K562 (cell line): ENCODE measurements around the gene PARD6B. TPM values are rescaled to one million over a fixed set of nuclear protein-coding genes. Genes with fewer than 3 reads are reported as not detected.

Experiments used
- BCL6 ChIP-seq: fragments of 250-450 bp; sonication (Bioruptor Pico); IDR thresholded peaks from 2 replicates; pipeline ENCODE4 v1.4.0; 2020
- BRD4 ChIP-seq: fragments of 200-600 bp; sonication (generic); IDR thresholded peaks from 2 replicates; pipeline ENCODE4 v1.6.1; 2017; ENCODE audit warnings: inconsistent platforms
- BRD9 ChIP-seq: fragments of 450-650 bp; IDR thresholded peaks from 2 replicates; pipeline ENCODE4 v1.6.1; 2018; ENCODE audit warnings: low read depth; ENCODE audit not compliant: partially characterized antibody
- CBFB ChIP-seq: sonication (generic); formaldehyde crosslinking; IDR thresholded peaks from 2 replicates; pipeline ENCODE4 v1.4.0; 2020; ENCODE audit warnings: mild to moderate bottlenecking, missing genetic modification reagents
- CBX2 ChIP-seq: fragments of 200-600 bp; sonication (generic); IDR thresholded peaks from one replicate; pipeline ENCODE4 v1.6.1; 2012; ENCODE audit warnings: mild to moderate bottlenecking, low read length, inconsistent platforms; ENCODE audit not compliant: insufficient read depth, poor library complexity, severe bottlenecking
- CBX8 ChIP-seq: fragments of 200-600 bp; sonication (generic); IDR thresholded peaks from 2 replicates; pipeline ENCODE4 v1.6.1; 2012; ENCODE audit warnings: borderline replicate concordance, mixed run types, low read depth, mild to moderate bottlenecking, moderate library complexity, mixed read lengths, low read length, control low read depth, inconsistent platforms; ENCODE audit not compliant: poor library complexity, severe bottlenecking; ENCODE audit errors: extremely low read depth
- HEY1 ChIP-seq: fragments of 250-450 bp; sonication (Bioruptor Pico); IDR thresholded peaks from 2 replicates; pipeline ENCODE4 v1.5.0; 2020; ENCODE audit warnings: mild to moderate bottlenecking, moderate library complexity, borderline replicate concordance
- JUNB ChIP-seq: fragments of 450-650 bp; formaldehyde crosslinking; conservative IDR thresholded peaks from 2 replicates; pipeline ENCODE4 v1.4.0; 2020; ENCODE audit warnings: mild to moderate bottlenecking
- KDM2B ChIP-seq: fragments of 250-450 bp; sonication (Bioruptor Pico); IDR thresholded peaks from 2 replicates; pipeline ENCODE4 v1.8.0; 2021; ENCODE audit warnings: mild to moderate bottlenecking, moderate library complexity
- MAZ ChIP-seq, 2 experiments: fragments of 450-650 bp in 1 of 2; sonication (generic) in 1 of 2; formaldehyde crosslinking; IDR thresholded peaks in 1 of 2; conservative IDR thresholded peaks in 1 of 2; 2 replicates each; pipeline versions ENCODE4 v1.4.0 to v1.5.0; 2020; ENCODE audit warnings: mild to moderate bottlenecking in 1 of 2, missing genetic modification reagents in 1 of 2
- PPARD ChIP-seq: fragments of 250-450 bp; sonication (Bioruptor Pico); IDR thresholded peaks from 2 replicates; pipeline ENCODE4 v1.8.0; 2022; ENCODE audit warnings: inconsistent platforms, mild to moderate bottlenecking, moderate library complexity
- RBM25 ChIP-seq: fragments of 200-400 bp; formaldehyde crosslinking; IDR thresholded peaks from 2 replicates; pipeline ENCODE4 v1.6.1; 2018; ENCODE audit warnings: low read length, low read depth, moderate library complexity; ENCODE audit not compliant: severe bottlenecking
- RFX5 ChIP-seq: IDR thresholded peaks from 2 replicates; pipeline ENCODE4 v1.6.1; 2011; ENCODE audit warnings: low read depth, mild to moderate bottlenecking, improper control_type of control experiment, low read length
- TEAD2 ChIP-seq: fragments of 450-650 bp; IDR thresholded peaks from 2 replicates; pipeline ENCODE4 v1.6.1; 2016; ENCODE audit warnings: missing genetic modification characterization, control low read depth, missing compliant biosample characterization
- ZNF764 ChIP-seq: fragments of 250-450 bp; sonication (Bioruptor Pico); IDR thresholded peaks from 2 replicates; pipeline ENCODE4 v1.4.0; 2020; ENCODE audit warnings: low read depth, mild to moderate bottlenecking, moderate library complexity
- polyA plus RNA-seq, 8 experiments: library from polyadenylated mRNA; depleted of rRNA in 4 of 8; stranded (reverse) in 5 of 8; unstranded in 3 of 8; fragments of >200 nt; fragmentation: Nextera tagmentation in 2 of 8; fragmentation: Illumina TruSeq in 1 of 8; extraction: Ambion mirVana in 2 of 8; extraction: Trizol in 1 of 8; gene quantifications; 2 replicates each; pipeline versions ENCODE4 v1.2.1 to v1.2.3, GENCODE V29; 2011 to 2014; ENCODE audit warnings: inconsistent platforms in 1 of 8, missing spikeins in 1 of 8
- total RNA-seq, 7 experiments: library from RNA; depleted of rRNA in 6 of 7; stranded (reverse); fragments of >200 nt in 6 of 7; fragmentation: Illumina TruSeq in 2 of 7; extraction: Trizol in 2 of 7; gene quantifications; 2 replicates each; pipeline versions ENCODE4 v1.2.1 to v1.2.3, GENCODE V29; 2011 to 2021; ENCODE audit warnings: low replicate concordance in 1 of 7
- TF ChIP-seq, protein P1 (sequence below): sonication (generic); formaldehyde crosslinking; IDR thresholded peaks from 2 replicates; pipeline ENCODE4 v1.8.0; 2023; ENCODE audit warnings: mild to moderate bottlenecking, missing genetic modification reagents
- TF ChIP-seq, protein P2 (sequence below): sonication (generic); formaldehyde crosslinking; IDR thresholded peaks from 2 replicates; pipeline ENCODE4 v1.5.0; 2020; ENCODE audit warnings: missing genetic modification reagents
- TF ChIP-seq, protein P3 (sequence below), 2 experiments: fragments of 450-650 bp; IDR thresholded peaks; 2 replicates each; pipeline ENCODE4 v1.6.1; 2016
- TF ChIP-seq, protein P4 (sequence below), 2 experiments: fragments of 450-650 bp in 1 of 2; sonication (generic) in 1 of 2; formaldehyde crosslinking; conservative IDR thresholded peaks; 2 replicates each; pipeline versions ENCODE4 v1.4.0 to v1.8.1; 2020 to 2022; ENCODE audit warnings: mild to moderate bottlenecking in 1 of 2, missing genetic modification reagents in 1 of 2
- TF ChIP-seq, protein P5 (sequence below): sonication (generic); formaldehyde crosslinking; IDR thresholded peaks from 2 replicates; pipeline ENCODE4 v1.8.0; 2022; ENCODE audit warnings: mild to moderate bottlenecking, missing genetic modification reagents, borderline replicate concordance

Gene PARD6B
- total and polyA plus RNA-seq, 9 of the 15 experiments (the other 6 are each of a cell fraction or from before 2014, with no cell fraction given): 1.7 to 12.3 (median 5.5) TPM

DNA sequence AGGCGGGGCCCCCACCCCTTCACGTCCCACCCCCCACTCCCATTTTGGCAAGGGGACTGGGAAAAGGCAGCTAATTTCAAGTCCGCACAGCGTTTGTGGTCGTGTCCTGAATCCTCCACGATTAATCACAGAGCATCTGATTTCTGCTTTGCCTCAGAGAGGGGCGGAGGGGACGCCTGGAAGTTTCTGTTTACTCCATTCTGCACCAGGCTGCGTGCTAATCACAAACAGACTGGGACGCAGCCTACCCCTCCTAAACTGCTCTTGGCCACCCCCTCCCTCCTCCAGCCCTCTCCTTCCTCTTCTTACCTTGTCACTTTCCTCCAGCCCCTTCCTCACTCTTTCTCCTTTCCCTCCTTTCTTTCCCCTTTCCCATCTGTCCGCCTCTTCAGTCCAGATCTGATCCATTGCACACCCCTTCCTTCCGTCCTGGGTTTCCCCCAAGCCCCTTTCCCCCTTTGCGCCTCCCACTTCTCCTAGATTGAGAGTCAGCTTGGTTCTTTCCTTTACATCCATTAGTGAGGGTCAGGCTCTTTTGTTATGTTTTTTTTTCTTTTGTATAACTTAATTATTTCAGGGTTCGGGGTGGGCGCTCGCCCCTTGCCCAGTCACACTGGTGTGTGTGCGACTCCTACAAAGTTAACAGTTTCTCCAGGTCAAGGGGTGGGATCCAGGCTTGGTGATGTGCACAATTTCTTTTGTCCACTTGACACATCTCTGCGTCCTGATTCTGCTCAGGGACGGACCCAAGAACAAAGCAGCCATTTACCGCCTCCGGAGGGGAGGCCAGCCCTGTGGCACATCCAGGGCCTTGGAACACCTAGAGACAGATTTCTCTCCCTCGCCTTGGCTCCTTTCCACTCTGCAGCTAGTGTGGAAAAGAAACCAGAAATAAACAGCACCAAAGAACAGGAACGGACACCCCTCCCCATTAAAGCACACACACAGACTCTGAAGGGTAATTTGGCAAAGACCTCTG is 39.5 kb upstream of the PARD6B start (continued):
- TF ChIP-seq CBX2 (no peak), BRD4 (no peak), KDM2B (CRISPR knock-in tag) (no peak), RFX5 (no peak), PPARD (CRISPR knock-in tag) (no peak), CBFB (CRISPR knock-in tag) (no peak), BRD9 (peak; percentile 87), MAZ (CRISPR knock-in tag; conservative IDR thresholded peaks at IDR 0.05 in 1 of 2, IDR thresholded peaks at IDR 0.05 in 1 of 2) (peak in 1 of 2 experiments; percentile 20; a peak in 2 of 4 replicates), ZNF764 (CRISPR knock-in tag) (no peak), HEY1 (CRISPR knock-in tag) (no peak), CBX8 (no peak), BCL6 (no peak), JUNB (CRISPR knock-in tag) (no peak), RBM25 (no peak), TEAD2 (tag) (no peak)
- TF ChIP-seq, protein P1, sequence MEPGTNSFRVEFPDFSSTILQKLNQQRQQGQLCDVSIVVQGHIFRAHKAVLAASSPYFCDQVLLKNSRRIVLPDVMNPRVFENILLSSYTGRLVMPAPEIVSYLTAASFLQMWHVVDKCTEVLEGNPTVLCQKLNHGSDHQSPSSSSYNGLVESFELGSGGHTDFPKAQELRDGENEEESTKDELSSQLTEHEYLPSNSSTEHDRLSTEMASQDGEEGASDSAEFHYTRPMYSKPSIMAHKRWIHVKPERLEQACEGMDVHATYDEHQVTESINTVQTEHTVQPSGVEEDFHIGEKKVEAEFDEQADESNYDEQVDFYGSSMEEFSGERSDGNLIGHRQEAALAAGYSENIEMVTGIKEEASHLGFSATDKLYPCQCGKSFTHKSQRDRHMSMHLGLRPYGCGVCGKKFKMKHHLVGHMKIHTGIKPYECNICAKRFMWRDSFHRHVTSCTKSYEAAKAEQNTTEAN (CRISPR knock-in tag): no peak
- TF ChIP-seq, protein P2, sequence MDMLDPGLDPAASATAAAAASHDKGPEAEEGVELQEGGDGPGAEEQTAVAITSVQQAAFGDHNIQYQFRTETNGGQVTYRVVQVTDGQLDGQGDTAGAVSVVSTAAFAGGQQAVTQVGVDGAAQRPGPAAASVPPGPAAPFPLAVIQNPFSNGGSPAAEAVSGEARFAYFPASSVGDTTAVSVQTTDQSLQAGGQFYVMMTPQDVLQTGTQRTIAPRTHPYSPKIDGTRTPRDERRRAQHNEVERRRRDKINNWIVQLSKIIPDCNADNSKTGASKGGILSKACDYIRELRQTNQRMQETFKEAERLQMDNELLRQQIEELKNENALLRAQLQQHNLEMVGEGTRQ (CRISPR knock-in tag): no peak
- TF ChIP-seq, protein P3, sequence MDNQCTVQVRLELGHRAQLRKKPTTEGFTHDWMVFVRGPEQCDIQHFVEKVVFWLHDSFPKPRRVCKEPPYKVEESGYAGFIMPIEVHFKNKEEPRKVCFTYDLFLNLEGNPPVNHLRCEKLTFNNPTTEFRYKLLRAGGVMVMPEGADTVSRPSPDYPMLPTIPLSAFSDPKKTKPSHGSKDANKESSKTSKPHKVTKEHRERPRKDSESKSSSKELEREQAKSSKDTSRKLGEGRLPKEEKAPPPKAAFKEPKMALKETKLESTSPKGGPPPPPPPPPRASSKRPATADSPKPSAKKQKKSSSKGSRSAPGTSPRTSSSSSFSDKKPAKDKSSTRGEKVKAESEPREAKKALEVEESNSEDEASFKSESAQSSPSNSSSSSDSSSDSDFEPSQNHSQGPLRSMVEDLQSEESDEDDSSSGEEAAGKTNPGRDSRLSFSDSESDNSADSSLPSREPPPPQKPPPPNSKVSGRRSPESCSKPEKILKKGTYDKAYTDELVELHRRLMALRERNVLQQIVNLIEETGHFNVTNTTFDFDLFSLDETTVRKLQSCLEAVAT (IDR thresholded peaks at IDR 0.05): peak; percentile 73 to 82; a peak in 3 of 4 replicates
- TF ChIP-seq, protein P4, sequence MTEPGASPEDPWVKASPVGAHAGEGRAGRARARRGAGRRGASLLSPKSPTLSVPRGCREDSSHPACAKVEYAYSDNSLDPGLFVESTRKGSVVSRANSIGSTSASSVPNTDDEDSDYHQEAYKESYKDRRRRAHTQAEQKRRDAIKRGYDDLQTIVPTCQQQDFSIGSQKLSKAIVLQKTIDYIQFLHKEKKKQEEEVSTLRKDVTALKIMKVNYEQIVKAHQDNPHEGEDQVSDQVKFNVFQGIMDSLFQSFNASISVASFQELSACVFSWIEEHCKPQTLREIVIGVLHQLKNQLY (CRISPR knock-in tag; conservative IDR thresholded peaks at IDR 0.05): no peak
- TF ChIP-seq, protein P5, sequence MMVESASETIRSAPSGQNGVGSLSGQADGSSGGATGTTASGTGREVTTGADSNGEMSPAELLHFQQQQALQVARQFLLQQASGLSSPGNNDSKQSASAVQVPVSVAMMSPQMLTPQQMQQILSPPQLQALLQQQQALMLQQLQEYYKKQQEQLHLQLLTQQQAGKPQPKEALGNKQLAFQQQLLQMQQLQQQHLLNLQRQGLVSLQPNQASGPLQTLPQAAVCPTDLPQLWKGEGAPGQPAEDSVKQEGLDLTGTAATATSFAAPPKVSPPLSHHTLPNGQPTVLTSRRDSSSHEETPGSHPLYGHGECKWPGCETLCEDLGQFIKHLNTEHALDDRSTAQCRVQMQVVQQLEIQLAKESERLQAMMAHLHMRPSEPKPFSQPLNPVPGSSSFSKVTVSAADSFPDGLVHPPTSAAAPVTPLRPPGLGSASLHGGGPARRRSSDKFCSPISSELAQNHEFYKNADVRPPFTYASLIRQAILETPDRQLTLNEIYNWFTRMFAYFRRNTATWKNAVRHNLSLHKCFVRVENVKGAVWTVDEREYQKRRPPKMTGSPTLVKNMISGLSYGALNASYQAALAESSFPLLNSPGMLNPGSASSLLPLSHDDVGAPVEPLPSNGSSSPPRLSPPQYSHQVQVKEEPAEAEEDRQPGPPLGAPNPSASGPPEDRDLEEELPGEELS (CRISPR knock-in tag): no peak
